Measurements from ENCODE around the gene AAK1. TPM values are rescaled to one million over a fixed set of nuclear protein-coding genes. Genes with fewer than 3 reads are reported as not detected.
A peak's percentile ranks its signal among the peaks of the same experiment; 100 is the strongest.

AAK1 gene
- total and polyA plus RNA-seq, 2 of the 13 experiments (the other 11 are each of a cell fraction or from before 2014, with no cell fraction given), result 9.8 to 10.3 TPM

DNA sequence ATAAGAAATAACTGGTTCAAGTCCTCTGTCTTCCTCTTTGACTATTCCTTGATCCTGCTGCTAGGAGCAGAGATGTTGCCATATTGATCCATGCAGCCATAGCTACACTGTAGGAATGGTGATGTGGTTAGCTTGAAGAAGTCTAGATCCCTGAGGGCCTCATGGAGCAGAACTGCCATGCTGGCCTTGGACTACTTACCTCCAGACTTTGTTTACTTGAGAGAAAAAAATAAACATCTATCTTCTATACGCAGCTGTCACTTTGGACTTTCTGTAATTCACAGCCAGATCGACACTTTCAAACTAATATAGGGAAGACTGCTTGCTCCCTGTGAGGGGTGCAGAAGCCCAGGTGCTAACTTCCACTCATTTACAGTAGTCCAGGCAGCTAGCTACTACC, 121.8 kb downstream of the AAK1 start (continued):
- TF ChIP-seq PHF21A (CRISPR knock-in tag; IDR thresholded peaks at IDR 0.05), result 0 out of 2 replicates have a peak, but pooled peaks have one; percentile 22
- no peak for TF ChIP-seq SP2 (CRISPR knock-in tag; IDR thresholded peaks at IDR 0.05)
- no peak for TF ChIP-seq TAF15 (IDR thresholded peaks at IDR 0.05; ENCODE audit: low read depth, low read length, poor library complexity, severe bottlenecking)
- no peak for TF ChIP-seq DMAP1 (CRISPR knock-in tag; IDR thresholded peaks at IDR 0.05)
- TF ChIP-seq, protein P1, sequence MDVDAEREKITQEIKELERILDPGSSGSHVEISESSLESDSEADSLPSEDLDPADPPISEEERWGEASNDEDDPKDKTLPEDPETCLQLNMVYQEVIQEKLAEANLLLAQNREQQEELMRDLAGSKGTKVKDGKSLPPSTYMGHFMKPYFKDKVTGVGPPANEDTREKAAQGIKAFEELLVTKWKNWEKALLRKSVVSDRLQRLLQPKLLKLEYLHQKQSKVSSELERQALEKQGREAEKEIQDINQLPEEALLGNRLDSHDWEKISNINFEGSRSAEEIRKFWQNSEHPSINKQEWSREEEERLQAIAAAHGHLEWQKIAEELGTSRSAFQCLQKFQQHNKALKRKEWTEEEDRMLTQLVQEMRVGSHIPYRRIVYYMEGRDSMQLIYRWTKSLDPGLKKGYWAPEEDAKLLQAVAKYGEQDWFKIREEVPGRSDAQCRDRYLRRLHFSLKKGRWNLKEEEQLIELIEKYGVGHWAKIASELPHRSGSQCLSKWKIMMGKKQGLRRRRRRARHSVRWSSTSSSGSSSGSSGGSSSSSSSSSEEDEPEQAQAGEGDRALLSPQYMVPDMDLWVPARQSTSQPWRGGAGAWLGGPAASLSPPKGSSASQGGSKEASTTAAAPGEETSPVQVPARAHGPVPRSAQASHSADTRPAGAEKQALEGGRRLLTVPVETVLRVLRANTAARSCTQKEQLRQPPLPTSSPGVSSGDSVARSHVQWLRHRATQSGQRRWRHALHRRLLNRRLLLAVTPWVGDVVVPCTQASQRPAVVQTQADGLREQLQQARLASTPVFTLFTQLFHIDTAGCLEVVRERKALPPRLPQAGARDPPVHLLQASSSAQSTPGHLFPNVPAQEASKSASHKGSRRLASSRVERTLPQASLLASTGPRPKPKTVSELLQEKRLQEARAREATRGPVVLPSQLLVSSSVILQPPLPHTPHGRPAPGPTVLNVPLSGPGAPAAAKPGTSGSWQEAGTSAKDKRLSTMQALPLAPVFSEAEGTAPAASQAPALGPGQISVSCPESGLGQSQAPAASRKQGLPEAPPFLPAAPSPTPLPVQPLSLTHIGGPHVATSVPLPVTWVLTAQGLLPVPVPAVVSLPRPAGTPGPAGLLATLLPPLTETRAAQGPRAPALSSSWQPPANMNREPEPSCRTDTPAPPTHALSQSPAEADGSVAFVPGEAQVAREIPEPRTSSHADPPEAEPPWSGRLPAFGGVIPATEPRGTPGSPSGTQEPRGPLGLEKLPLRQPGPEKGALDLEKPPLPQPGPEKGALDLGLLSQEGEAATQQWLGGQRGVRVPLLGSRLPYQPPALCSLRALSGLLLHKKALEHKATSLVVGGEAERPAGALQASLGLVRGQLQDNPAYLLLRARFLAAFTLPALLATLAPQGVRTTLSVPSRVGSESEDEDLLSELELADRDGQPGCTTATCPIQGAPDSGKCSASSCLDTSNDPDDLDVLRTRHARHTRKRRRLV (CRISPR knock-in tag; IDR thresholded peaks at IDR 0.05), result no peak
- no peak for TF ChIP-seq ZMAT3 (CRISPR knock-in tag; conservative IDR thresholded peaks at IDR 0.05)
- TF ChIP-seq MBD4 (IDR thresholded peaks at IDR 0.05; ENCODE audit: borderline replicate concordance, low read length), result no peak
- no peak for TF ChIP-seq KAT8 (CRISPR knock-in tag; IDR thresholded peaks at IDR 0.05)
- TF ChIP-seq ZNF333 (CRISPR knock-in tag; IDR thresholded peaks at IDR 0.05; ENCODE audit: borderline replicate concordance), result peak; percentile 96; the same call in 1 of the 2 replicates
- TF ChIP-seq, protein P2, sequence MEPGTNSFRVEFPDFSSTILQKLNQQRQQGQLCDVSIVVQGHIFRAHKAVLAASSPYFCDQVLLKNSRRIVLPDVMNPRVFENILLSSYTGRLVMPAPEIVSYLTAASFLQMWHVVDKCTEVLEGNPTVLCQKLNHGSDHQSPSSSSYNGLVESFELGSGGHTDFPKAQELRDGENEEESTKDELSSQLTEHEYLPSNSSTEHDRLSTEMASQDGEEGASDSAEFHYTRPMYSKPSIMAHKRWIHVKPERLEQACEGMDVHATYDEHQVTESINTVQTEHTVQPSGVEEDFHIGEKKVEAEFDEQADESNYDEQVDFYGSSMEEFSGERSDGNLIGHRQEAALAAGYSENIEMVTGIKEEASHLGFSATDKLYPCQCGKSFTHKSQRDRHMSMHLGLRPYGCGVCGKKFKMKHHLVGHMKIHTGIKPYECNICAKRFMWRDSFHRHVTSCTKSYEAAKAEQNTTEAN (CRISPR knock-in tag; conservative IDR thresholded peaks at IDR 0.05), result no peak
- TF ChIP-seq, protein P3, sequence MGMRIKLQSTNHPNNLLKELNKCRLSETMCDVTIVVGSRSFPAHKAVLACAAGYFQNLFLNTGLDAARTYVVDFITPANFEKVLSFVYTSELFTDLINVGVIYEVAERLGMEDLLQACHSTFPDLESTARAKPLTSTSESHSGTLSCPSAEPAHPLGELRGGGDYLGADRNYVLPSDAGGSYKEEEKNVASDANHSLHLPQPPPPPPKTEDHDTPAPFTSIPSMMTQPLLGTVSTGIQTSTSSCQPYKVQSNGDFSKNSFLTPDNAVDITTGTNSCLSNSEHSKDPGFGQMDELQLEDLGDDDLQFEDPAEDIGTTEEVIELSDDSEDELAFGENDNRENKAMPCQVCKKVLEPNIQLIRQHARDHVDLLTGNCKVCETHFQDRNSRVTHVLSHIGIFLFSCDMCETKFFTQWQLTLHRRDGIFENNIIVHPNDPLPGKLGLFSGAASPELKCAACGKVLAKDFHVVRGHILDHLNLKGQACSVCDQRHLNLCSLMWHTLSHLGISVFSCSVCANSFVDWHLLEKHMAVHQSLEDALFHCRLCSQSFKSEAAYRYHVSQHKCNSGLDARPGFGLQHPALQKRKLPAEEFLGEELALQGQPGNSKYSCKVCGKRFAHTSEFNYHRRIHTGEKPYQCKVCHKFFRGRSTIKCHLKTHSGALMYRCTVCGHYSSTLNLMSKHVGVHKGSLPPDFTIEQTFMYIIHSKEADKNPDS (CRISPR knock-in tag; IDR thresholded peaks at IDR 0.05), result no peak
